SU-DHL-6 (cell line): Measurements from ENCODE around the gene SHC2.
"Not testable (repeated sequence)": the region's sequence is repeated elsewhere in the genome, so short reads cannot be mapped to it uniquely, and the experiment has no call there.

Experiments
- H2AFZ ChIP-seq: fragments of 200-600 bp; sonication (generic); 2 replicates; pipeline ENCODE4 v1.6.1; 2014; ENCODE audit warnings: low read depth, mild to moderate bottlenecking, moderate library complexity, mixed read lengths, antibody characterized with exemption, low read length; ENCODE audit not compliant: severe bottlenecking
- H3F3A ChIP-seq: fragments of 200-600 bp; shearing (Covaris generic); 2 replicates; pipeline ENCODE4 v1.6.0; 2016; ENCODE audit warnings: antibody characterized with exemption, mild to moderate bottlenecking; ENCODE audit not compliant: insufficient read depth
- H3K27ac ChIP-seq: fragments of 200-600 bp; sonication (generic); 2 replicates; pipeline ENCODE4 v1.5.1; 2016; ENCODE audit warnings: low read depth, mild to moderate bottlenecking, low read length, moderate library complexity, mixed read lengths
- H3K27me3 ChIP-seq: fragments of 200-600 bp; sonication (generic), shearing (Covaris generic); 2 replicates; pipeline ENCODE4 v1.6.0; 2014; ENCODE audit warnings: mild to moderate bottlenecking, low read length
- H3K36me3 ChIP-seq: fragments of 200-600 bp; sonication (generic); 2 replicates; pipeline ENCODE4 v1.6.1; 2014; ENCODE audit warnings: mild to moderate bottlenecking, low read length, mixed read lengths
- H3K4me2 ChIP-seq: fragments of 300-600, 200-600 bp; shearing (Covaris generic), sonication (generic); 2 replicates; pipeline ENCODE4 v1.6.0; 2014; ENCODE audit warnings: low read length, low read depth, mild to moderate bottlenecking; ENCODE audit not compliant: poor library complexity, severe bottlenecking
- H3K4me3 ChIP-seq: fragments of 200-600 bp; sonication (generic); 2 replicates; pipeline ENCODE4 v1.5.1; 2014; ENCODE audit warnings: antibody characterized with exemption, low read length, mild to moderate bottlenecking, mixed read lengths; ENCODE audit not compliant: insufficient read depth, poor library complexity, severe bottlenecking
- H3K79me2 ChIP-seq: fragments of 200-600 bp; sonication (generic); 2 replicates; pipeline ENCODE4 v1.6.1; 2014; ENCODE audit warnings: mild to moderate bottlenecking, low read length, moderate library complexity; ENCODE audit not compliant: insufficient read depth
- H3K9ac ChIP-seq: fragments of 200-600 bp; sonication (generic); 2 replicates; pipeline ENCODE4 v1.7.0; 2014; ENCODE audit warnings: mild to moderate bottlenecking, low read length
- H3K9me2 ChIP-seq: fragments of 200-600 bp; sonication (generic); replicated peaks from 2 replicates; pipeline ENCODE4 v1.6.1; 2014; ENCODE audit warnings: low read length; ENCODE audit not compliant: insufficient read depth
- H3K9me3 ChIP-seq: fragments of 200-600 bp; sonication (generic); 2 replicates; pipeline ENCODE4 v1.6.1; 2014; ENCODE audit warnings: low read length, mixed read lengths; ENCODE audit not compliant: insufficient read depth
- H4K20me1 ChIP-seq: fragments of 200-600 bp; sonication (generic); 2 replicates; pipeline ENCODE4 v1.6.1; 2014; ENCODE audit warnings: low read depth, mild to moderate bottlenecking, antibody characterized with exemption, low read length, moderate library complexity, mixed read lengths
- EZH2phosphoT487 ChIP-seq: fragments of 200-600 bp; sonication (generic), shearing (Covaris generic); conservative IDR thresholded peaks from 2 replicates; pipeline ENCODE4 v1.6.1; 2018; ENCODE audit warnings: mild to moderate bottlenecking, antibody characterized with exemption, low read length, moderate library complexity, mixed read lengths
- TF ChIP-seq, protein P1 (sequence below): fragments of 200-600 bp; sonication (generic); IDR thresholded peaks from one replicate; pipeline ENCODE4 v1.5.1; 2017; ENCODE audit warnings: antibody characterized with exemption, mild to moderate bottlenecking, low read length, moderate library complexity; ENCODE audit not compliant: insufficient read depth, poor library complexity, severe bottlenecking

Gene SHC2

GRCh38 chr19:388691-389090 is 72.1 kb downstream of the SHC2 start:
- Histone ChIP-seq H3K9me2 (no peaks in the 10 kb centered on the region), H3K4me3 (no peak overlapping the region), H3K4me2 (no peak overlapping the region), H3K36me3 (no peaks in the 10 kb centered on the region), H3K27ac (no peak overlapping the region), H3K9me3 (peaks cover 10% of the 10 kb centered on the region; the same call in 1 of the 2 replicates), H3K9ac (no peak overlapping the region), H3F3A (no peaks in the 10 kb centered on the region), H3K79me2 (no peaks in the 10 kb centered on the region), H4K20me1 (no peaks in the 10 kb centered on the region), H3K27me3 (no peaks in the 10 kb centered on the region), H2AFZ (no peak overlapping the region)
- no peak for TF ChIP-seq EZH2phosphoT487
- TF ChIP-seq, protein P1, sequence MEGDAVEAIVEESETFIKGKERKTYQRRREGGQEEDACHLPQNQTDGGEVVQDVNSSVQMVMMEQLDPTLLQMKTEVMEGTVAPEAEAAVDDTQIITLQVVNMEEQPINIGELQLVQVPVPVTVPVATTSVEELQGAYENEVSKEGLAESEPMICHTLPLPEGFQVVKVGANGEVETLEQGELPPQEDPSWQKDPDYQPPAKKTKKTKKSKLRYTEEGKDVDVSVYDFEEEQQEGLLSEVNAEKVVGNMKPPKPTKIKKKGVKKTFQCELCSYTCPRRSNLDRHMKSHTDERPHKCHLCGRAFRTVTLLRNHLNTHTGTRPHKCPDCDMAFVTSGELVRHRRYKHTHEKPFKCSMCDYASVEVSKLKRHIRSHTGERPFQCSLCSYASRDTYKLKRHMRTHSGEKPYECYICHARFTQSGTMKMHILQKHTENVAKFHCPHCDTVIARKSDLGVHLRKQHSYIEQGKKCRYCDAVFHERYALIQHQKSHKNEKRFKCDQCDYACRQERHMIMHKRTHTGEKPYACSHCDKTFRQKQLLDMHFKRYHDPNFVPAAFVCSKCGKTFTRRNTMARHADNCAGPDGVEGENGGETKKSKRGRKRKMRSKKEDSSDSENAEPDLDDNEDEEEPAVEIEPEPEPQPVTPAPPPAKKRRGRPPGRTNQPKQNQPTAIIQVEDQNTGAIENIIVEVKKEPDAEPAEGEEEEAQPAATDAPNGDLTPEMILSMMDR, result no peak

DNA sequence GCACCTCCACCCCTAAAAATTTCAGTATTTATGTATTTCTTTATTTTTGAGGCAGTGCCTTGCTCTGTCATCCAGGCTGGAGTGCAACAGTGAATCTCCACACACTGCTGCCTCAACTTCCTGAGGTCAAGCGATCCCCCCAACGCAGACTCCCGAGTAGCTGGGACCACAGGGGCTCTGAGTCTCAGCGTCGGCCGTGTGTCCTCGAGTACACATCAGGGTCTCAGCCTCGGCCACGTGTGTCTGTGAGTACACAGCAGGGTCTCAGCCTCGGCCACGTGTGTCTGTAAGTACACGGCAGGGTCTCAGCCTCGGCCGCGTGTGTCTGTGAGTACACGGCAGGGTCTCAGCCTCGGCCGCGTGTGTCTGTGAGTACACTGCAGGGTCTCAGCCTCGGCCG is 73.1 kb downstream of the SHC2 start:
- Histone ChIP-seq H3K9ac (no peak overlapping the region), H3F3A (no peaks in the 10 kb centered on the region), H3K4me3 (no peak overlapping the region), H3K27me3 (no peaks in the 10 kb centered on the region), H3K79me2 (no peaks in the 10 kb centered on the region), H3K36me3 (no peaks in the 10 kb centered on the region), H4K20me1 (no peaks in the 10 kb centered on the region), H3K9me3 (0 out of 2 replicates have a peak, but pooled peaks cover 5% of the 10 kb centered on the region), H3K9me2 (no peaks in the 10 kb centered on the region), H3K27ac (no peak overlapping the region), H2AFZ (no peak overlapping the region), H3K4me2 (no peak overlapping the region)
- no peak for TF ChIP-seq EZH2phosphoT487
- TF ChIP-seq, protein P1, result no peak

- not testable (repeated sequence) for H3K9me3 ChIP-seq, H3F3A ChIP-seq, H3K36me3 ChIP-seq, H3K79me2 ChIP-seq, H4K20me1 ChIP-seq, H3K27ac ChIP-seq, H3K27me3 ChIP-seq, H2AFZ ChIP-seq, H3K4me2 ChIP-seq, H3K4me3 ChIP-seq, H3K9ac ChIP-seq, H3K9me2 ChIP-seq
These were observed 74.1 kb downstream of the SHC2 start for GRCh38 chr19:386632-387301.

- H3K9me3 ChIP-seq, H3K27ac ChIP-seq, H3F3A ChIP-seq, H3K4me2 ChIP-seq, H3K79me2 ChIP-seq, H3K9me2 ChIP-seq, H3K27me3 ChIP-seq, H3K36me3 ChIP-seq, H3K9ac ChIP-seq, H3K4me3 ChIP-seq, H4K20me1 ChIP-seq, H2AFZ ChIP-seq: not testable (repeated sequence)
These were observed 74.6 kb downstream of the SHC2 start for GRCh38 chr19:386189-386588.
